CD8-positive, alpha-beta memory T cell (primary cell): ENCODE measurements around the gene CREG2. TPM values are rescaled to one million over a fixed set of nuclear protein-coding genes. Genes with fewer than 3 reads are reported as not detected.
A peak's percentile ranks its signal among the peaks of the same experiment; 100 is the strongest.
"Not testable (repeated sequence)": the region's sequence is repeated elsewhere in the genome, so short reads cannot be mapped to it uniquely, and the experiment has no call there.

Source experiments
- CTCF ChIA-PET: fragments of 350-600 bp; sonication (Branson Sonifier 250); formaldehyde crosslinking; loops from one replicate; lab custom pipeline; 2021; ENCODE audit warnings: antibody characterized with exemption; lab: Charles Lee
- POLR2A ChIA-PET: fragments of 350-600 bp; sonication (Branson Sonifier 250); formaldehyde crosslinking; loops from one replicate; lab custom pipeline; 2021; ENCODE audit warnings: antibody characterized with exemption; lab: Charles Lee
- DNase-seq, 5 donors: peaks; one replicate each; pipeline versions ENCODE4 v3.0.0 to v3.0.0-alpha.2; 2020 to 2022; ENCODE audit warnings: mixed read lengths in 1 of 5
- H3K27ac ChIP-seq: one replicate; pipeline ENCODE4 v1.7.0; 2013; ENCODE audit warnings: low read depth, mild to moderate bottlenecking, low read length, moderate library complexity
- H3K27me3 ChIP-seq: 2 replicates; pipeline ENCODE4 v1.7.0; 2013; ENCODE audit warnings: low read length, mild to moderate bottlenecking; ENCODE audit not compliant: insufficient read depth, poor library complexity, severe bottlenecking
- H3K36me3 ChIP-seq: 2 replicates; pipeline ENCODE4 v1.7.0; 2013; ENCODE audit warnings: mild to moderate bottlenecking, low read length, moderate library complexity; ENCODE audit not compliant: insufficient read depth
- H3K4me1 ChIP-seq: 2 replicates; pipeline ENCODE4 v1.7.0; 2013; ENCODE audit warnings: mild to moderate bottlenecking, low read length, moderate library complexity; ENCODE audit not compliant: insufficient read depth
- H3K4me3 ChIP-seq: 2 replicates; pipeline ENCODE4 v1.7.0; 2013; ENCODE audit warnings: mild to moderate bottlenecking, low read length
- H3K9me3 ChIP-seq: 2 replicates; pipeline ENCODE4 v1.7.0; 2013; ENCODE audit warnings: mild to moderate bottlenecking, low read length
- H3K27ac Mint-ChIP-seq, 8 donors: one replicate each; pipeline ENCODE4 v1.8.0; 2020 to 2021; ENCODE audit warnings: mixed read lengths in 8 of 8, mild to moderate bottlenecking in 6 of 8, inconsistent platforms in 3 of 8, moderate library complexity in 3 of 8
- H3K27me3 Mint-ChIP-seq, 2 donors: one replicate each; pipeline ENCODE4 v1.8.0; 2020 to 2021; ENCODE audit warnings: mixed read lengths in 2 of 2, mild to moderate bottlenecking in 1 of 2, moderate library complexity in 1 of 2
- H3K36me3 Mint-ChIP-seq, 3 donors: one replicate each; pipeline ENCODE4 v1.8.0; 2020 to 2021; ENCODE audit warnings: mixed read lengths in 3 of 3, inconsistent platforms in 1 of 3, mild to moderate bottlenecking in 1 of 3
- H3K4me1 Mint-ChIP-seq, 3 donors: one replicate each; pipeline ENCODE4 v1.8.0; 2020 to 2021; ENCODE audit warnings: mixed read lengths in 3 of 3, inconsistent platforms in 1 of 3, mild to moderate bottlenecking in 1 of 3
- H3K4me3 Mint-ChIP-seq, 7 donors: one replicate each; pipeline ENCODE4 v1.8.0; 2020 to 2021; ENCODE audit warnings: mixed read lengths in 7 of 7, mild to moderate bottlenecking in 6 of 7, moderate library complexity in 4 of 7, inconsistent platforms in 2 of 7
- H3K9me3 Mint-ChIP-seq, 5 donors: one replicate each; pipeline ENCODE4 v1.8.0; 2020 to 2022; ENCODE audit warnings: mixed read lengths in 5 of 5, mild to moderate bottlenecking in 3 of 5, moderate library complexity in 2 of 5, inconsistent platforms in 1 of 5
- polyA plus RNA-seq: library from polyadenylated mRNA; unstranded; fragments of 300-500 nt; fragmentation: Illumina TruSeq; gene quantifications from one replicate; pipeline ENCODE4 v1.2.3, GENCODE V29; 2021
- total RNA-seq, 2 experiments: library from RNA; stranded (reverse); gene quantifications; one replicate each; pipeline ENCODE4 v1.2.3, GENCODE V29; 2021

CREG2 gene
- total and polyA plus RNA-seq, 3 experiments from 2014 or later = not detected

GRCh38 chr2:101329026-101329425 lies 58.3 kb downstream of the CREG2 start:
- H3K36me3 ChIP-seq = no peaks in the 10 kb centered on the region
- H3K27me3 Mint-ChIP-seq = no peaks in the 10 kb centered on the region
- H3K4me3 Mint-ChIP-seq = peak overlapping the region in 2 of 7 donors; percentile 1 to 71
- peaks cover 0 to 9% (median 5%) of the 10 kb centered on the region in 3 donors for H3K4me1 Mint-ChIP-seq
- H3K9me3 ChIP-seq = no peaks in the 10 kb centered on the region
- peak overlapping the region; percentile 11 for H3K4me3 ChIP-seq
- H3K36me3 Mint-ChIP-seq = no peaks in the 10 kb centered on the region
- ChIA-PET CTCF (interaction anchor here (1.2 to 2.7 kb wide), 5 partner anchors 13 to 34 kb away, joined by 3 to 18 read pairs (median 9); partner anchors contain the start of gene RNF149), POLR2A (interaction anchor here (0.5 to 2.1 kb wide), 5 partner anchors 20 to 500 kb away, joined by 3 to 32 read pairs (median 8); partner anchors contain the start of genes CNOT11 and RNF149)
- H3K27ac Mint-ChIP-seq = no peak overlapping the region
- no peaks in the 10 kb centered on the region for H3K27me3 ChIP-seq
- DNase-seq = no peak
- H3K4me1 ChIP-seq = peaks cover 71% of the 10 kb centered on the region
- peaks cover 0 to 5% (median 2%) of the 10 kb centered on the region in 5 donors for H3K9me3 Mint-ChIP-seq
- peak overlapping the region; percentile 40 for H3K27ac ChIP-seq

DNA sequence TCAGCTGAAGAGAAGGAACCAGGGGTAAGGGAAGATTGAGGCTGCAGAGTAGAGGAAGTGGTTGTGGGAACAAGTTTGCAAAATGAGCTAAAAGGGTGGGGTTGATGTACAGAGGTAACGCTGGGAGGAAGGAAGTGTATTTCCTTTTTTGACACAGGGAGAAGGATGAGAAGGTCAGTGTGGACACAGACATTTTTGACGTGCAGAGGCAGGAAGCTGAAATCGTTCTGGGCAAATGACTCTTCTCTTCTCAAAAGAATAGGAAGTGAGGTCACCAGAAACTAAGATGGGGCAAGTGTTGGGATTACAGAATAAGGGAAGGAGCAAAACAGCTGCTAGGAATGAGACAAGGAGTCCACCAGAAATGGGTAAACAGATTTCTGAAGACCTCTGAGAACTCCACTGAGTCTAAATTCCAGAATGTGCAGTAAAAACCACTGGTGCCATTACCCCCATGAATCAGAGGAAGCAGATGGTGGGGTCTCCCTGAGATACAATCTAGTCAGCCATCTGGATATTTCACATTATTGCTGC lies 58.8 kb downstream of the CREG2 start:
- H3K27ac ChIP-seq = peak overlapping the region; percentile 40
- no peaks in the 10 kb centered on the region for H3K36me3 ChIP-seq
- Mint-ChIP-seq H3K4me3 (no peak overlapping the region), H3K4me1 (peaks cover 0 to 7% (median 5%) of the 10 kb centered on the region in 3 donors), H3K9me3 (peaks cover 0 to 5% (median 2%) of the 10 kb centered on the region in 5 donors), H3K27ac (no peak overlapping the region), H3K36me3 (no peaks in the 10 kb centered on the region), H3K27me3 (no peaks in the 10 kb centered on the region)
- H3K4me1 ChIP-seq = peaks cover 66% of the 10 kb centered on the region
- DNase-seq = peak in 3 of 5 donors; percentile 54 to 73 (median 72)
- ChIA-PET POLR2A (interaction anchor here (0.5 to 2.1 kb wide), 7 partner anchors 17 to 500 kb away, joined by 3 to 32 read pairs (median 3); partner anchors contain the start of genes CNOT11 and RNF149), CTCF (interaction anchor here (0.9 to 2.7 kb wide), 4 partner anchors 14 to 58 kb away, joined by 3 to 11 read pairs (median 6); partner anchors contain the start of gene RNF149)
- no peaks in the 10 kb centered on the region for H3K9me3 ChIP-seq
- peak overlapping the region; percentile 25 for H3K4me3 ChIP-seq
- no peaks in the 10 kb centered on the region for H3K27me3 ChIP-seq

GRCh38 chr2:101327863-101328394 lies 59.4 kb downstream of the CREG2 start:
- no peak for DNase-seq
- Mint-ChIP-seq H3K27ac (no peak overlapping the region), H3K4me1 (peaks cover 0 to 7% (median 4%) of the 10 kb centered on the region in 3 donors), H3K27me3 (no peaks in the 10 kb centered on the region), H3K9me3 (peaks cover 0 to 5% (median 2%) of the 10 kb centered on the region in 5 donors), H3K4me3 (no peak overlapping the region), H3K36me3 (no peaks in the 10 kb centered on the region)
- H3K9me3 ChIP-seq = no peaks in the 10 kb centered on the region
- H3K4me3 ChIP-seq = peak overlapping the region; percentile 25
- POLR2A ChIA-PET = interaction anchor here (0.6 to 2.1 kb wide), 5 partner anchors 16 to 75 kb away, joined by 3 to 32 read pairs (median 8); partner anchors contain the start of genes CNOT11 and RNF149
- no peaks in the 10 kb centered on the region for H3K27me3 ChIP-seq
- H3K36me3 ChIP-seq = no peaks in the 10 kb centered on the region
- no peak overlapping the region for H3K27ac ChIP-seq
- CTCF ChIA-PET = interaction anchor here (0.9 to 2.7 kb wide), 4 partner anchors 14 to 58 kb away, joined by 3 to 11 read pairs (median 6); partner anchors contain the start of gene RNF149
- H3K4me1 ChIP-seq = peaks cover 60% of the 10 kb centered on the region

DNA sequence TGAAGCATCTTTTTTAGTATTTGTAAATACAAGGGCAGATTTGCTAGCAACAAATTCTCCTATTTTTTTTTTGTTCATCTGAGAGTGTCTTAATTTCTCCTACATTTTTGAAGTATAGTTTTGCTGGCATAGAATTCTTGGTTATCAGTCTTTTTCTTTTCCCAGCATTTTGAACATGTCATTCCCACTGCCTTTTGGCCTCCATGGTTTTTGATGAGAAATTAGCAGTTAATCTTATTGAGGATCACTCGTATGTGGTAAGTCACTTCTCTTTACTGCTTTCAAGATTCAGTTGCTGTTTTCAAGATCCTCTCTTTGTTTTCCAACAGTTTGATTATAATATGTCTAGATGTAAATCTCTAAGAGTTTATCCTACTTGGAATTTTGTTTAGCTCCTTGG lies 61.9 kb downstream of the CREG2 start:
- H3K27ac Mint-ChIP-seq = no peak overlapping the region

DNA sequence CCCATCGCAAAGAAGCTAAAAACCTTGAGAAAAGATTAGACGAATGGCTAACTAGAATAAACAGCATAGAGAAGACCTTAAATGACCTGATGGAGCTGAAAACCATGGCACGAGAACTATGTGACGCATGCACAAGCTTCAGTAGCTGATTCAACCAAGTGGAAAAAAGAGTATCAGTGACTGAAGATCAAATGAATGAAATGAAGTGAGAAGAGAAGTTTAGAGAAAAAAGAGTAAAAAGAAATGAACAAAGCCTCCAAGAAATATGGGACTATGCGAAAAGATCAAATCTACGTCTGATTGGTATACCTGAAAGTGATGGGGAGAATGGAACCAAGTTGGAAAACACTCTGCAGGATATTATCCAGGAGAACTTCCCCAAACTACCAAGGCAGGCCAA lies 70.7 kb downstream of the CREG2 start:
- POLR2A ChIA-PET, H3K27me3 ChIP-seq, H3K36me3 ChIP-seq, H3K27ac Mint-ChIP-seq, H3K4me3 ChIP-seq, H3K9me3 Mint-ChIP-seq, H3K27me3 Mint-ChIP-seq, H3K27ac ChIP-seq, H3K4me3 Mint-ChIP-seq, H3K9me3 ChIP-seq, H3K36me3 Mint-ChIP-seq, DNase-seq: not testable (repeated sequence)
- CTCF ChIA-PET = interaction anchor here (1.4 kb wide), 1 partner anchor 45 kb away, joined by 3 read pairs; no protein-coding TSS in a partner anchor
- peaks cover 23 to 37% (median 33%) of the 10 kb centered on the region in 3 donors for H3K4me1 Mint-ChIP-seq
- peaks cover 19% of the 10 kb centered on the region for H3K4me1 ChIP-seq

More for the DNA sequence above, 61.9 kb downstream of the CREG2 start:
- Mint-ChIP-seq H3K9me3 (peaks cover 0 to 5% (median 2%) of the 10 kb centered on the region in 5 donors), H3K36me3 (no peaks in the 10 kb centered on the region), H3K4me3 (no peak overlapping the region), H3K4me1 (peaks cover 0 to 6% (median 2%) of the 10 kb centered on the region in 3 donors), H3K27me3 (no peaks in the 10 kb centered on the region)
- no peak overlapping the region for H3K27ac ChIP-seq
- DNase-seq = no peak
- POLR2A ChIA-PET = interaction anchor here (0.6 kb wide), 1 partner anchor 16 kb away, joined by 6 read pairs; no protein-coding TSS in a partner anchor
- H3K27me3 ChIP-seq = no peaks in the 10 kb centered on the region
- H3K4me1 ChIP-seq = peaks cover 44% of the 10 kb centered on the region
- H3K9me3 ChIP-seq = no peaks in the 10 kb centered on the region
- no peak overlapping the region for H3K4me3 ChIP-seq
- H3K36me3 ChIP-seq = no peaks in the 10 kb centered on the region
- CTCF ChIA-PET = interaction anchor here (0.8 kb wide), 1 partner anchor 17 kb away, joined by 3 read pairs; no protein-coding TSS in a partner anchor

DNA sequence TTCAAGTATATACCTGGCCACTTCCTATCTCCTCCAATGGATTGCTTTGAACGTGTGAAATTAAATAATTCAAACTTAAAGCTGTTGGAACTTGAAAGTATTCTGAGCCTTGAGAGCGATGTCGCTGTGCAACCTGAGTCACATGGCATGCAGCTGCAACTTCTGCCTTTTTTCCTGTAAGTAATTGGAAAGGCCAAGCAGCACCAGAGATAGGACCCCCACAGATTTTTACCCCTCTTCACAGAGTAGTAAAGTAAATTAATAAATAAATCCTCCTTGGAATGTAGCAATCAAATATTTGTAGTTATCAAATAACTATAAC lies 75.6 kb downstream of the CREG2 start:
- H3K36me3 ChIP-seq = no peaks in the 10 kb centered on the region
- H3K9me3 Mint-ChIP-seq = no peaks in the 10 kb centered on the region
- no peaks in the 10 kb centered on the region for H3K9me3 ChIP-seq
- POLR2A ChIA-PET = interaction anchor here (0.6 kb wide), 1 partner anchor 16 kb away, joined by 3 read pairs; no protein-coding TSS in a partner anchor
- H3K4me1 ChIP-seq = peaks cover 46% of the 10 kb centered on the region
- H3K27ac ChIP-seq = no peak overlapping the region
- no peaks in the 10 kb centered on the region for H3K27me3 ChIP-seq
- peak overlapping the region in 6 of 7 donors; percentile 44 to 81 (median 70) for H3K4me3 Mint-ChIP-seq
- CTCF ChIA-PET = interaction anchor here (0.9 to 1.2 kb wide), 3 partner anchors 19 to 28 kb away, joined by 3 read pairs; no protein-coding TSS in a partner anchor
- no peaks in the 10 kb centered on the region for H3K27me3 Mint-ChIP-seq
- peaks cover 3 to 17% (median 4%) of the 10 kb centered on the region in 3 donors for H3K36me3 Mint-ChIP-seq
- H3K4me3 ChIP-seq = no peak overlapping the region
- peaks cover 49 to 63% (median 62%) of the 10 kb centered on the region in 3 donors for H3K4me1 Mint-ChIP-seq
- peak overlapping the region; percentile 79 to 98 (median 92) for H3K27ac Mint-ChIP-seq
- DNase-seq = peak in 1 of 5 donors; percentile 29

DNA sequence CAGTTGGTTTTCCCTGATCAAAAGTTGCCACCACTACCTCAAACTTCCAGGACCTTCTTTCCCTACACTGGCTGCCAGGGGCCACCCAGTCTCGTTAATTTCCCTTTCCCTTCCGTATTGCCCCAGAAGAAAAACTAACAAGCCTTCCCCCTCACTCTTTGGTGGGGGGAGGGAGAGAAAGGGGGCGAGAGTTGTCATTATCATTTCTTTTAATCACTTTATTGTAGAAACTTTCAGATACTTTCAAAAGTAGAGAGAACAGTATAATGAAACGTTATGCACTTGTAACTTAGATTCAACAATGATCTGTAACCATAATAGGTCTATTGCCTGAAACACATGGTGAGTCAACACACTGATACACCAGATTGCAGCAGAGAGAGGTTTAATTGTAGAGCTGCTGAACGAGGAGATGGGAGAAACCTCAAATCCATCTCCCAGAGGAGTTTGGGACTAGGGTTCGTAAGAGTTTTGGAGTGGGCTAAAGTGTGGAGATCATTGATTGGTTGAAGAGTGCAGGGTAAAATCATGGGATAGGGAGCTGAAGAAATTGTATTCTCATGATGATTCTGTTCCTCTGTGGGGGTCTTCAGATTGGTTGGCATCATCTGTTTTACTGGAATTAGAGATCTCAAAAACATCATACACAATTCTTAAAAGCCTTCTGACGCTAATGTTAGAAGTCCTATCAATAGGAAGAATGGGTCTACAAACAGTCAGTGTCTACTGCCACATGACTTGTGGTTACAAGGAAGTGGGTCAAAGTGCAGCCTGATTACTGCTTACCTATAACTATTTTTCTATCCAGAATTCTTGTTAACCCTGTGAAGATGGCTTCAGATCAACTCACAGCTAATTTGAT lies 76.2 kb downstream of the CREG2 start:
- H3K4me1 Mint-ChIP-seq = peaks cover 53 to 67% (median 61%) of the 10 kb centered on the region in 3 donors
- ChIA-PET CTCF (interaction anchor here (0.9 to 3.0 kb wide), 5 partner anchors 11 to 31 kb away, joined by 3 to 28 read pairs (median 3); no protein-coding TSS in a partner anchor), POLR2A (interaction anchor here (2.6 kb wide), 1 partner anchor 18 kb away, joined by 32 read pairs; no protein-coding TSS in a partner anchor)
- no peaks in the 10 kb centered on the region for H3K27me3 Mint-ChIP-seq
- Histone ChIP-seq H3K4me3 (no peak overlapping the region), H3K36me3 (no peaks in the 10 kb centered on the region), H3K4me1 (peaks cover 50% of the 10 kb centered on the region), H3K27me3 (no peaks in the 10 kb centered on the region), H3K9me3 (no peaks in the 10 kb centered on the region), H3K27ac (no peak overlapping the region)
- peaks cover 3 to 23% (median 6%) of the 10 kb centered on the region in 3 donors for H3K36me3 Mint-ChIP-seq
- DNase-seq = peak in 2 of 5 donors; percentile 30 to 50
- H3K9me3 Mint-ChIP-seq = no peaks in the 10 kb centered on the region
- H3K4me3 Mint-ChIP-seq = peak overlapping the region; percentile 33 to 81 (median 69)
- H3K27ac Mint-ChIP-seq = peak overlapping the region; percentile 79 to 98 (median 92)
